NCI-H146 (cell line): ENCODE measurements around the gene ZNF592.

Experiments used
- DNase-seq: peaks from one replicate; lab custom pipeline; 2025; lab: John Stamatoyannopoulos, UW

Gene ZNF592

DNA sequence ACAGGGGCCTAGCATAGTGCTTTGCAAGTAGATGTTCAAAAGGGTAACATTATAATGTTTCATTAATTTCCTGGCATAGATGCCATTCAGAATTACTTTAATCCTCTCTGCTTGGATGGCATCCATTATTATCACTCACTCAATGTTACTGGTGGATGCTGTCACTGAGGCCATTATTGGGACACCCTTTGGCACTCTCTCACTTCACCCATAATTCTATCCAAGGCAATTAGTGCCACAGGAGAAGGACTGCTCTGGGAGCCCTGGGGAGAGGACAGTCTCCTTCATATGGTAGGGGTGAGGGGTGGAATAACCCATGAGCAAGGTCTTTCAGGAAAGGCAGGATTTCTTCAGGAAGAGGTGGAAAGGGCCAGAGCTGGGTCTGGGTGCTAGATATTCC lies 107.4 kb downstream of the ZNF592 start:
- DNase-seq = no peak
